Tibial artery (tissue), 4 donors: ENCODE measurements around the gene SPATA32.
A peak's percentile ranks its signal among the peaks of the same experiment; 100 is the strongest.
"Not testable (repeated sequence)": the region's sequence is repeated elsewhere in the genome, so short reads cannot be mapped to it uniquely, and the experiment has no call there.

Experiments used
- DNase-seq, 2 donors: peaks; one replicate each; pipeline ENCODE4 v3.0.0-alpha.2; 2019
- H3K27ac ChIP-seq, 2 donors: fragments of 200-600 bp; sonication (generic) in 1 of 2; 1 replicate in 1 of 2; 2 replicates in 1 of 2; pipeline ENCODE4 v1.5.1; 2018 to 2019; ENCODE audit warnings: mild to moderate bottlenecking in 1 of 2
- H3K27me3 ChIP-seq, 2 donors: fragments of 200-600 bp; sonication (generic) in 1 of 2; one replicate each; pipeline versions ENCODE4 v1.5.1 to v1.6.0; 2016 to 2019
- H3K36me3 ChIP-seq, 3 donors: fragments of 200-600 bp; sonication (generic) in 2 of 3; one replicate each; pipeline ENCODE4 v1.5.1; 2016 to 2019; ENCODE audit warnings: mild to moderate bottlenecking in 2 of 3
- H3K4me1 ChIP-seq, 4 donors: fragments of 200-600 bp; sonication (generic) in 2 of 4; 1 replicate in 3 of 4; 2 replicates in 1 of 4; pipeline ENCODE4 v1.5.1; 2016 to 2019
- H3K4me3 ChIP-seq, 2 donors: fragments of 200-600 bp; sonication (generic) in 1 of 2; 1 replicate in 1 of 2; 2 replicates in 1 of 2; pipeline ENCODE4 v1.5.1; 2018 to 2019; ENCODE audit warnings: mild to moderate bottlenecking in 2 of 2
- H3K9me3 ChIP-seq, 3 donors: fragments of 200-600 bp; sonication (generic) in 1 of 3; one replicate each; pipeline ENCODE4 v1.5.1; 2016 to 2019
- intact Hi-C: fragments of 100-400 bp; cut with DNase I; formaldehyde crosslinking; loops from one replicate; pipeline ENCODE4 v1.15.0; 2023; ENCODE audit warnings: low total_unique reads
- TF ChIP-seq, protein P1 (sequence below), 2 experiments: fragments of 200-600 bp in 1 of 2; fragments of 450-650 bp in 1 of 2; IDR thresholded peaks; one replicate each; pipeline ENCODE4 v1.5.1; 2017 to 2019; ENCODE audit warnings: antibody characterized with exemption in 2 of 2, mild to moderate bottlenecking in 1 of 2, moderate library complexity in 1 of 2

The SPATA32 gene

DNA sequence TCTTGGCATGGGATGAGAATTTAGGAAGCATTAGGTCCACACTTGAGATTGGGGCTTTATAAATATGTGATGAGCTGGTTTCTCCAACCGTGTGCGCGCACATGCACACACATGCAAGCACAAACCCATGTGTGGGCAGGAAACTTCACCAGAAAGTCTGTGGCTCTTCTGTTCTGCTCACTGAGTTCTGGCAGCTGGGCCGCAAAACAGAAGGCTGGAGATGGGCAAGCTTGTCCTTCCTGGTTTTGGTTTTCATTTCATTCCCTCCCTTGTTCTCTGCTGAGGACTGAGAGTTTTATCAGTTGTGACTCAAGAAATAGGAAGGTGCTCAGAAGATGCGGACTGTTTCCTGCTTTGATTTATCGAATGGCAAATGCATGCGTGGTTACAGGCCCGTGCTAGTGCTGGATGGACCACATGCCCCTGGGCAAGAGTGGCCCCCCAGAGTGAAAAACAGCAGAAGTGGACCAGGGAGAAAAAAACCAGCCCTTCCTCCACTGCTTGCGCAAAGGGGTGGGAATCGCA, 40.8 kb upstream of the SPATA32 start:
- intact Hi-C loops, result no loop called here
- H3K4me1 ChIP-seq, result peaks cover 0 to 33% (median 20%) of the 10 kb centered on the region in 4 donors

DNA sequence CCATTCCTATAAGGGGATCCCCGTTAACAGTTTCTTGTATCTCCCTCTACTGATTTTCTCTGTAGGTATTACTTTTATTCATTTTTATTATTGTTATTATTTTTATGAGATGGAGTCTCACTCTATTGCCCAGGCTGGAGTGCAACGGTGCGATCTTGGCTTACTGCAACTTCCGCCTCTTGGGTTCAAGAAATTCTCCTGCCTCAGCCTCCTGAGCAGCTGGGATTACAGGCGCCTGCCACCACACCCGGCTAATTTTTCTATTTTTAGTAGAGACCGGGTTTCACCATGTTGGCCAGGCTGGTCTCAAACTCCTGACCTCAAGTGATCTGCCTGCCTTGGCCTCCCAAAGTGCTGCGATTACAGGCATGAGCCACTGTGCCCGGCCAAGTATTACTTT, 40.3 kb upstream of the SPATA32 start:
- Histone ChIP-seq H3K27ac (peak overlapping the region; percentile 21 to 41), H3K4me1 (peaks cover 0 to 29% (median 18%) of the 10 kb centered on the region in 4 donors)
- H3K9me3 ChIP-seq, H3K4me3 ChIP-seq, H3K27me3 ChIP-seq, H3K36me3 ChIP-seq, intact Hi-C loops, DNase-seq: not testable (repeated sequence)

More for the DNA sequence above, 40.8 kb upstream of the SPATA32 start:
- peak in 1 of 2 donors; percentile 52 for DNase-seq
- Histone ChIP-seq H3K27me3 (no peaks in the 10 kb centered on the region), H3K9me3 (no peaks in the 10 kb centered on the region), H3K27ac (peak overlapping the region; percentile 21 to 41), H3K4me3 (no peak overlapping the region), H3K36me3 (no peaks in the 10 kb centered on the region)
- TF ChIP-seq, protein P1, sequence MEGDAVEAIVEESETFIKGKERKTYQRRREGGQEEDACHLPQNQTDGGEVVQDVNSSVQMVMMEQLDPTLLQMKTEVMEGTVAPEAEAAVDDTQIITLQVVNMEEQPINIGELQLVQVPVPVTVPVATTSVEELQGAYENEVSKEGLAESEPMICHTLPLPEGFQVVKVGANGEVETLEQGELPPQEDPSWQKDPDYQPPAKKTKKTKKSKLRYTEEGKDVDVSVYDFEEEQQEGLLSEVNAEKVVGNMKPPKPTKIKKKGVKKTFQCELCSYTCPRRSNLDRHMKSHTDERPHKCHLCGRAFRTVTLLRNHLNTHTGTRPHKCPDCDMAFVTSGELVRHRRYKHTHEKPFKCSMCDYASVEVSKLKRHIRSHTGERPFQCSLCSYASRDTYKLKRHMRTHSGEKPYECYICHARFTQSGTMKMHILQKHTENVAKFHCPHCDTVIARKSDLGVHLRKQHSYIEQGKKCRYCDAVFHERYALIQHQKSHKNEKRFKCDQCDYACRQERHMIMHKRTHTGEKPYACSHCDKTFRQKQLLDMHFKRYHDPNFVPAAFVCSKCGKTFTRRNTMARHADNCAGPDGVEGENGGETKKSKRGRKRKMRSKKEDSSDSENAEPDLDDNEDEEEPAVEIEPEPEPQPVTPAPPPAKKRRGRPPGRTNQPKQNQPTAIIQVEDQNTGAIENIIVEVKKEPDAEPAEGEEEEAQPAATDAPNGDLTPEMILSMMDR (IDR thresholded peaks at IDR 0.05), result no peak

DNA sequence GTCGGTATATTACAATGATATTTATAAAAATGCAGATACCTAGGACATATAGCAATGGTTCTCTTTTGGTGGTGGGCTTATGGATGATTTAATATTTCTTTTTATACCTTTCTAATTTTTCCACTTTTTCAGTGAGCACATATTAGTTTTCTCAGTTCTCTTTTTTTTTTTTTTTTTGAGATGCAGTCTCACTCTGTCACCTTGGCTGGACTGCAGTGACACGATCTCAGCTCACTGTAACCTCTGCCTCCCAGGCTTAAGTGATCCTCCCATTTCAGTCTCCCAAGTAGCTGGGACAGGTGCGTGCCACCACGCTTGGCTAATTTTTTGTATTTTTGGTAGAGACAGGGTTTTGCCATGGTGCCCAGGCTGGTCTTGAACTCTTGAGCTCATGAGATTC, 39.8 kb upstream of the SPATA32 start:
- no peaks in the 10 kb centered on the region for H3K36me3 ChIP-seq
- TF ChIP-seq, protein P1 (IDR thresholded peaks at IDR 0.05), result no peak
- H3K9me3 ChIP-seq, result no peaks in the 10 kb centered on the region
- H3K27me3 ChIP-seq, result no peaks in the 10 kb centered on the region
- DNase-seq, result no peak
- H3K4me1 ChIP-seq, result peaks cover 0 to 29% (median 20%) of the 10 kb centered on the region in 4 donors
- peak overlapping the region in 1 of 2 donors; percentile 21 for H3K27ac ChIP-seq
- no peak overlapping the region for H3K4me3 ChIP-seq
- intact Hi-C loops, result no loop called here

DNA sequence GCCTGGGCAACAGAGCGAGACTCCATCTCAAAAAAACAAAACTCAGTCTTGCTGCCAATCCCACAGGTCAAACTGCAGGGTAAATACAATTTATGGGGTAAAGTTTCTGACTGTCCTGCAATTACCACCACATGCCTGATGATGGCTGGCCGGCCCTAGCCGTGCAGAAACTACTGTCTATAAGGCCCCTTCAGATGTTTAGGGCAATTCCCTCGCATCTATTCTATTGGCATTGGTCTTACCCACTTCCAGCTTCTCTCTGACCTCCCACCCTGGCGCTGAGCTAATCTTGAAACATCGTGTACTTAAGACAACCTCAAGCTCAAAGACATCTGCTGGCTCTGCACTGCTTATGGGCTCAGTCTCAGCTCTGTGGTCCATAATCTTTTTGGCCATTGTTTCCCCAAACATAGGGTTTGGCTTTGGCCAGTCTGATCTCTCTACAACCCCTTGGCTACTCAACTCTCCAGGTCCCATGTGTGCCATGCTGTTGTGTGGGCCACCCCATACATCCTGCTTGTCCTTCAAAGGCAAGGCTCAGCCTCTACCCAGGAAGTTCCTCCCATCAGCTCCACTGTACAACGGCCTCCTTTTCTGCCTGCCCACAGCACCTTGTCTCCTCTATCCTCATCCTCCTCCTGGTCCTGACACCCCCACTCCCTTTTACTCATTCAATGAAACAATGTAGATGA, 38.3 kb upstream of the SPATA32 start:
- DNase-seq, result no peak
- Histone ChIP-seq H3K27ac (no peak overlapping the region), H3K27me3 (no peaks in the 10 kb centered on the region), H3K4me1 (peaks cover 0 to 41% (median 29%) of the 10 kb centered on the region in 4 donors), H3K4me3 (no peak overlapping the region), H3K36me3 (no peaks in the 10 kb centered on the region), H3K9me3 (no peaks in the 10 kb centered on the region)
- TF ChIP-seq, protein P1 (IDR thresholded peaks at IDR 0.05), result no peak
- intact Hi-C loops, result no loop called here

DNA sequence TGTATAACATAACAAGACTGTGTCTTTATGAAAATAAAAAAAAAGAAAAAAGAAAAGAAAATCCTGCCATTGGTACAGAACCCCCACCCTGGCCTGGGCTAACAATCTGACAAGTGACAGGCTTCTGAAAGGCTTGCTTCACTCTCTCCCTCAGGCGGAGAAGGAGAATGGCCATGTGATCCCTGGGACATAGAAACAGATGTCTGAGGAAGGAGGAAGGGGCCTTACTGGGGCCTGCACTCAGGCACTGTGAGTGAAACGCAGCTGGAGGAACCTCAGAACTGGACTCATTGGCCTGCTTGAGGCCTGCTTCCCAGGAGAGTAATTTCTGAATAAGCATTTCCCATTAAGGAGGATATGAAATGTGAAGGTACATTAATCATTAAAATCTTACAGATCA, 37.5 kb upstream of the SPATA32 start:
- H3K4me1 ChIP-seq, result peaks cover 0 to 49% (median 37%) of the 10 kb centered on the region in 4 donors
- no peaks in the 10 kb centered on the region for H3K9me3 ChIP-seq
- TF ChIP-seq, protein P1 (IDR thresholded peaks at IDR 0.05), result no peak
- H3K36me3 ChIP-seq, result no peaks in the 10 kb centered on the region
- H3K27ac ChIP-seq, result no peak overlapping the region
- intact Hi-C loops, result no loop called here
- no peaks in the 10 kb centered on the region for H3K27me3 ChIP-seq
- DNase-seq, result peak in 1 of 2 donors; percentile 46
- H3K4me3 ChIP-seq, result no peak overlapping the region

DNA sequence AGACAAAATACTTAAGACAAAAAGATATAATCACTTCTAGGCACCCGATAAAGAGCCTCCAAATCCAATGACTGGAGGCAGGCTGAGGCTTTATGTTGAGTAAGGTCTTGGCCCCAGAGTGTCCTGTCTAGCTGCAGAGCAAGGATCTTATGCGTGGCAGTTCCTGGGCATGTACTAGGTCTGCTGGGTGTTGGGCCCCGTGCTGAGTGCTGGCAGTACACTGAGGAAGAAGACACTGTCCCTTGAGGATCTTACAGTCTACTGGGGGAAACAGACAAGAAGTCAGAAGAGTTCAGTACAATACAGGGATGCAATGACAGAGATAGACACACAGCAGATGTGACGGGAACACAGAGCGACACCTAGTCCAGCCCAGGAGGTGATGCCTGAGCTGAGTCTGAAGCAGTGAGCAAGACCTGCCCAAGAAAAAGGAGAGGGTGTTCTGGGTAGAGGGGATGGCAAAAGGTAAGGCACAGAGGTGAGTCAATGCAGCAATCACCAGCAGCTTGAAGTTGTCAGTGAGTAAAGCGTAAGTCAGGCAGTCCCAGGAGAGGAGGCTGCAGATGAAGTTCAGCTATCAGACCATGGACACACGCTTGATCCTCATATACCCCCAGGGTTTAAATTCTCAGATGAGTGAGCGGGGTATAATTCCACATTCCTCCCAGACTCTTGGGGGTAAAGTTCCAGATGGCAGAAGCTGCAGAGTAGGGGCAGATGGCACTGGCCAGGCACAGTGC, 36.8 kb upstream of the SPATA32 start:
- Histone ChIP-seq H3K9me3 (no peaks in the 10 kb centered on the region), H3K4me3 (no peak overlapping the region), H3K36me3 (no peaks in the 10 kb centered on the region), H3K4me1 (peaks cover 0 to 56% (median 44%) of the 10 kb centered on the region in 4 donors), H3K27me3 (no peaks in the 10 kb centered on the region), H3K27ac (no peak overlapping the region)
- TF ChIP-seq, protein P1 (IDR thresholded peaks at IDR 0.05), result no peak
- DNase-seq, result no peak
- intact Hi-C loops, result no loop called here
